ENCODE data around the gene RTP3. TPM values are rescaled to one million over a fixed set of nuclear protein-coding genes. Genes with fewer than 3 reads are reported as not detected.

RTP3 gene
- total RNA-seq, 4 donors from 2014 or later: not detected

DNA sequence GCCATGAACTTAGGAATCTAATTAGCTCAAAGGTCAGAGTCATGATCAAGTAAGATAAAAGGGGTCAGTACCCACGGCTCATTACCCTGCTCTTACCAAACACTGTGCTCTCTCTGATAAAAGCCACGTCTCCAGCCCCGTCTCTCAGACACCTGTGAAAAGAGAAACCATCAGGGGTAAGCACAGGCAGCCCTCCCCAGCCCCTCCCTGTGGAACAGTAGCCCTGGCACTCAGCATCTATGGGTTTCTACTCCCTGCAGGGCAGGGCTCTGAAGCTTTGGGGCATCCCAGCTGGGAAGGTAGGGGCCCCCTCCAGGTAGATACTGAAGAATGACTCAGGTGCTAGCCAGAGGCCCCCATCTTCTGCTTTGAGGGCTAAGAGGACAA lies 43.6 kb upstream of the RTP3 start:
- H3K36me3 ChIP-seq: no peaks in the 10 kb centered on the region
- peaks cover 13% of the 10 kb centered on the region for H3K27me3 ChIP-seq
- no peak overlapping the region for H3K27ac ChIP-seq
- 27 to 55% methylated on average over 2 of the region's 3 CpGs for WGBS, 2 donors (ENCODE audit: low coverage in 1 of 2)
- TF ChIP-seq POLR2A (IDR thresholded peaks at IDR 0.05): no peak
- no peak for TF ChIP-seq EP300 (IDR thresholded peaks at IDR 0.05)
- TF ChIP-seq, protein P1, sequence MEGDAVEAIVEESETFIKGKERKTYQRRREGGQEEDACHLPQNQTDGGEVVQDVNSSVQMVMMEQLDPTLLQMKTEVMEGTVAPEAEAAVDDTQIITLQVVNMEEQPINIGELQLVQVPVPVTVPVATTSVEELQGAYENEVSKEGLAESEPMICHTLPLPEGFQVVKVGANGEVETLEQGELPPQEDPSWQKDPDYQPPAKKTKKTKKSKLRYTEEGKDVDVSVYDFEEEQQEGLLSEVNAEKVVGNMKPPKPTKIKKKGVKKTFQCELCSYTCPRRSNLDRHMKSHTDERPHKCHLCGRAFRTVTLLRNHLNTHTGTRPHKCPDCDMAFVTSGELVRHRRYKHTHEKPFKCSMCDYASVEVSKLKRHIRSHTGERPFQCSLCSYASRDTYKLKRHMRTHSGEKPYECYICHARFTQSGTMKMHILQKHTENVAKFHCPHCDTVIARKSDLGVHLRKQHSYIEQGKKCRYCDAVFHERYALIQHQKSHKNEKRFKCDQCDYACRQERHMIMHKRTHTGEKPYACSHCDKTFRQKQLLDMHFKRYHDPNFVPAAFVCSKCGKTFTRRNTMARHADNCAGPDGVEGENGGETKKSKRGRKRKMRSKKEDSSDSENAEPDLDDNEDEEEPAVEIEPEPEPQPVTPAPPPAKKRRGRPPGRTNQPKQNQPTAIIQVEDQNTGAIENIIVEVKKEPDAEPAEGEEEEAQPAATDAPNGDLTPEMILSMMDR (IDR thresholded peaks at IDR 0.05): no peak
- TF ChIP-seq POLR2AphosphoS5 (IDR thresholded peaks at IDR 0.05): no peak
- H3K4me3 ChIP-seq: no peak overlapping the region
- H3K9me3 ChIP-seq: no peaks in the 10 kb centered on the region
- ATAC-seq: no peak
- no peaks in the 10 kb centered on the region for H3K4me1 ChIP-seq

DNA sequence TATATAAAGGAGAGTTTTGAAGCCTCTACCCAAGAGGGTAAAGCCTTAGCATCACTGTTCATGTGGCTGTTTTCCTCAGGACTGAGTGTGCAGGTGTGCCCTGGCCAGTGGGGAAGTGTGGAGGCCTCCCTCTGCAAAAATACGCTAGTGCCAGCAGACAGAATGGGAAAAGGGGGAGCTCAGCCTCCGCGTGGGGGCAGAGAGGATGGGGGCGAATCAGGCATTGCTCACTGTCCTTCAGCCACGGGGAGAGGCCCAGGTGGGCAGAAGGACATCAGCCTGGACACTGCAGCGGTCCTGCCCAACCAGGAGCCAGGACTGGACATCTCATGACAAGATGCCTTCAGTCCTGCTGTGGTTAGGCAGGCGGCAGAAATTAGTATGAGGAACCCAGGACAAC lies 43.2 kb upstream of the RTP3 start:
- H3K4me3 ChIP-seq: no peak overlapping the region
- WGBS, 2 donors (ENCODE audit: low coverage in 1 of 2): 100% methylated on average over 1 of the region's 7 CpGs; no CpG with 5 or more reads in 1 of the 2 donors
- H3K4me1 ChIP-seq: no peaks in the 10 kb centered on the region
- ATAC-seq: no peak
- no peak overlapping the region for H3K27ac ChIP-seq
- no peaks in the 10 kb centered on the region for H3K9me3 ChIP-seq
- H3K36me3 ChIP-seq: no peaks in the 10 kb centered on the region
- TF ChIP-seq EP300 (IDR thresholded peaks at IDR 0.05) (no peak), POLR2AphosphoS5 (IDR thresholded peaks at IDR 0.05) (no peak), POLR2A (IDR thresholded peaks at IDR 0.05) (no peak)
- TF ChIP-seq, protein P1 (IDR thresholded peaks at IDR 0.05): no peak
- H3K27me3 ChIP-seq: peaks cover 13% of the 10 kb centered on the region

DNA sequence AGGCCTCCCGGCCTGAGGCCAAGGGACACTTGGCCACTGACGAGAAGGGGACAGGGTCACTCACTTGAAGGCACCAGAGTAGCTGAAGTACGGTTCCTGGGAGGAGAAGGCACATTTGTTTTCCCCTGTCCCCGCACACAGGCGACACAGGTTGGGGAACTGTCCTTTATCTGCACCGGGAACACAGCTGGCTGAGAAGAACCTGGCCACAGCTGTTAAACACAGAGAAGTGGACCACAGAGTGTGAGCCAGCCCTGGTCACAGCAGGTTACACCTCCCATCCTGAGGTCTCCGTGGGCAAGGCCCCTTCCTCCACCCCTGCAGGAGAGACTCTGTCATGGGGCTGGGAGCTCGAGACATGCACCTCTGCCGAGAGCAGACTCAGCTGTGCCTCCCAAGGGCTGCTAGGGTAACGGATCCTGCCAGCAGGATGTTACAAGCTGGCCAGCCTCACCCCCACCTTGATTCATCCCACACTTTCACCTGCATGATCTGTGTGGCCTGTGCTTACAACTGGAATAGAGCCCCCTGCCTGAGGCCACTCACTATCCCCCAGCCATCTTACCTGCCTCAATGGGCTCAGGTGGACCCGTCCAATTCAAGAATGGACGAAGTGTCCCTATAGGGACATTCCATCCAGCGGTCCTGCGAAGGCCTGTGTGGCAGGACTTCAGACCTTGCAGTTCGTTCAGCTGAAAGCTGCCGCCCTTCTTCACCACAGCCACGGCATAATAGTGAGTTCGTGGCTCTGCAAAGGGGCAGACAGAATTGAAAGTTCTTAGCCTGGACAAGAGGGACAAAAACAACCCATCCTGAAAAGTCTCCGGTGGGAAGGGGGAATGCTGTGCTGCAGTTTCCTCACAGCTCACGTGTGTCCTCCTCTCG lies 42.3 kb upstream of the RTP3 start:
- no peaks in the 10 kb centered on the region for H3K36me3 ChIP-seq
- H3K27ac ChIP-seq: no peak overlapping the region
- WGBS, 2 donors (ENCODE audit: low coverage in 1 of 2): 55 to 90% methylated on average over 6 to 8 of the region's 21 CpGs
- H3K9me3 ChIP-seq: no peaks in the 10 kb centered on the region
- H3K4me3 ChIP-seq: no peak overlapping the region
- no peaks in the 10 kb centered on the region for H3K4me1 ChIP-seq
- H3K27me3 ChIP-seq: peaks cover 10% of the 10 kb centered on the region
- TF ChIP-seq, protein P1 (IDR thresholded peaks at IDR 0.05): no peak
- TF ChIP-seq POLR2AphosphoS5 (IDR thresholded peaks at IDR 0.05) (no peak), POLR2A (IDR thresholded peaks at IDR 0.05) (no peak), EP300 (IDR thresholded peaks at IDR 0.05) (no peak)
- ATAC-seq: no peak

DNA sequence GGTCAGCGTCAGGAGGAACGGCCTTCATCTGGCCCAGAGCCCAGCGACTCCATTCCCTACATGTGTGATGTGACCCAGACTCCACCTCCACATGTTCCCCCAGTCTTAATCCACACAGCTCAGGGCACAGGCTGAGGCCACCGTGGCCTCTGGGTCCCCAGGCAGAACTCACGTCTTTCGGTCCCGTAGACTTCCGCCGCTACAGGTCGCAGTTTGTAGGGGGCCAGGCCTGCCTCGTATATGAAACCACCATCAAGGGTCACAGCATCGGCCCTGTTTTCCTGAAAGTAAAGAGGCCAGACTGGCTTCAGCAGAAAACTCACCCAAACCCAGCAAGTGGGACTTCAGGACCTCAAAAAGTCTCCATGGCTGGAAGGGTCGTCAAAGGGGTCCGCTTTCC lies 41.7 kb upstream of the RTP3 start:
- no peaks in the 10 kb centered on the region for H3K9me3 ChIP-seq
- no peak overlapping the region for H3K4me3 ChIP-seq
- H3K27me3 ChIP-seq: peaks cover 7% of the 10 kb centered on the region
- H3K36me3 ChIP-seq: no peaks in the 10 kb centered on the region
- ATAC-seq: no peak
- TF ChIP-seq POLR2AphosphoS5 (IDR thresholded peaks at IDR 0.05) (no peak), EP300 (IDR thresholded peaks at IDR 0.05) (no peak), POLR2A (IDR thresholded peaks at IDR 0.05) (no peak)
- TF ChIP-seq, protein P1 (IDR thresholded peaks at IDR 0.05): no peak
- H3K4me1 ChIP-seq: no peaks in the 10 kb centered on the region
- H3K27ac ChIP-seq: no peak overlapping the region
- 90 to 100% methylated on average over 1 to 2 of the region's 14 CpGs for WGBS, 2 donors (ENCODE audit: low coverage in 1 of 2)

DNA sequence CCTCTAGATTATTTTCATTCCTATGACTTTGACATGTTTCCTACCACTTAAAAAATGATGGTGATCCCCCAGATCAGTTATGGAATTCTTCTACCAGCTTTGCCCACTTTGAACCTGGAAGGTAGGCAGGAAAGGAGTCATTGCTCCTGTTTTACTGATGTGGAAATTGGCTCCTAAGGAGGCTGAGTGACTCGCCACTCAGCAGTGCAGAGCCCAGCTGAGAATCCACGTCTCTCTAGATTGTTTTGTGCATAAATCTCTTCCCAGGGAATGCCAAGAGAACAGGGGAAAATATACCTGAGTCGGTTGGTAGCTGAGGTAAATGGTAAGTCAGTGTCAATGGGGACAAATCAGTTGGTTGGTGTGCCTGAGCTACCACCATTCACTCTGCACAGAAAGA lies 37.7 kb upstream of the RTP3 start:
- H3K27me3 ChIP-seq: peaks cover 39% of the 10 kb centered on the region
- no peak for ATAC-seq
- peaks cover 0 to 11% (median 5%) of the 10 kb centered on the region in 3 donors for H3K4me1 ChIP-seq
- H3K27ac ChIP-seq: no peak overlapping the region
- no peak for TF ChIP-seq POLR2AphosphoS5 (IDR thresholded peaks at IDR 0.05)
- no peak for TF ChIP-seq EP300 (IDR thresholded peaks at IDR 0.05)
- no peak for TF ChIP-seq POLR2A (IDR thresholded peaks at IDR 0.05)
- no peak overlapping the region for H3K4me3 ChIP-seq
- no peaks in the 10 kb centered on the region for H3K9me3 ChIP-seq
- H3K36me3 ChIP-seq: no peaks in the 10 kb centered on the region
- 54 to 83% methylated on average over 1 to 3 of the region's 3 CpGs for WGBS, 2 donors (ENCODE audit: low coverage in 1 of 2)

All from gastroesophageal sphincter (tissue), 4 donors.